Testis (tissue), 3 donors: Measurements from ENCODE around the gene STAT5B. TPM values are rescaled to one million over a fixed set of nuclear protein-coding genes. Genes with fewer than 3 reads are reported as not detected.

Experiments
- DNase-seq: peaks from one replicate; pipeline ENCODE4 v3.0.0-alpha.2; 2019
- H3K27ac ChIP-seq, 2 donors: fragments of 200-600 bp; sonication (generic); one replicate each; pipeline ENCODE4 v1.5.1; 2019
- H3K27me3 ChIP-seq: fragments of 200-600 bp; sonication (generic); one replicate; pipeline ENCODE4 v1.5.1; 2019
- H3K36me3 ChIP-seq: fragments of 200-600 bp; sonication (generic); one replicate; pipeline ENCODE4 v1.5.1; 2017; ENCODE audit warnings: low read depth; ENCODE audit errors: missing control alignments
- H3K4me1 ChIP-seq: fragments of 200-600 bp; sonication (generic); one replicate; pipeline ENCODE4 v1.5.1; 2019
- H3K4me3 ChIP-seq, 2 donors: fragments of 200-600 bp; sonication (generic); one replicate each; pipeline ENCODE4 v1.5.1; 2017 to 2019
- H3K9me3 ChIP-seq: fragments of 200-600 bp; sonication (generic); one replicate; pipeline ENCODE4 v1.5.1; 2017
- CTCF ChIP-seq, 3 experiments: fragments of 450-650 bp in 2 of 3; fragments of 200-600 bp in 1 of 3; sonication (generic) in 1 of 3; IDR thresholded peaks; one replicate each; pipeline ENCODE4 v1.5.1; 2016 to 2019; ENCODE audit warnings: antibody characterized with exemption in 3 of 3, mild to moderate bottlenecking in 2 of 3, moderate library complexity in 1 of 3
- POLR2A ChIP-seq: fragments of 450-650 bp; IDR thresholded peaks from one replicate; pipeline ENCODE4 v1.6.1; 2017; ENCODE audit warnings: antibody characterized with exemption, mild to moderate bottlenecking, moderate library complexity
- WGBS, 2 donors: methylation state at CpG; one replicate each; pipeline ENCODE4 v1.1.5; 2018; 5-methylcytosine and 5-hydroxymethylcytosine counted together
- intact Hi-C: fragments of 100-400 bp; cut with DNase I; formaldehyde crosslinking; loops from one replicate; pipeline ENCODE4 v1.15.1; 2023; ENCODE audit warnings: low total_unique reads
- polyA plus RNA-seq: library from polyadenylated mRNA; stranded (reverse); fragments of 350-450 nt; fragmentation: Illumina TruSeq; extraction: RNeasy Lipid Tissue Mini Kit (QIAGEN cat#74804); gene quantifications from one replicate; pipeline ENCODE4 v1.2.3, GENCODE V29; 2014; ENCODE audit warnings: low read depth, low replicate concordance; ENCODE audit not compliant: insufficient read depth
- total RNA-seq, 2 donors: library from RNA; depleted of rRNA; stranded (reverse); fragments of >200 nt; gene quantifications; one replicate each; pipeline ENCODE4 v1.2.3, GENCODE V29; 2016

STAT5B gene
- total and polyA plus RNA-seq, 3 donors from 2014 or later = 65.9 to 81.5 (median 66.0) TPM

GRCh38 chr17:42271006-42271778, 5.0 kb downstream of the STAT5B start:
- DNase-seq = no peak
- H3K27me3 ChIP-seq = no peaks in the 10 kb centered on the region
- H3K36me3 ChIP-seq = no peaks in the 10 kb centered on the region
- intact Hi-C loops = no loop called here
- H3K9me3 ChIP-seq = no peaks in the 10 kb centered on the region
- peak overlapping the region in 1 of 2 donors; percentile 73 for H3K27ac ChIP-seq
- TF ChIP-seq POLR2A (no peak), CTCF (IDR thresholded peaks at IDR 0.05) (no peak)
- WGBS, 2 donors = 65 to 73% methylated on average over 3 of the region's 3 CpGs
- peaks cover 23% of the 10 kb centered on the region for H3K4me1 ChIP-seq
- H3K4me3 ChIP-seq = no peak overlapping the region

GRCh38 chr17:42270596-42270995, 5.6 kb downstream of the STAT5B start:
- Histone ChIP-seq H3K27me3 (no peaks in the 10 kb centered on the region), H3K36me3 (no peaks in the 10 kb centered on the region), H3K4me3 (no peak overlapping the region), H3K27ac (peak overlapping the region; percentile 9 to 73), H3K9me3 (no peaks in the 10 kb centered on the region), H3K4me1 (peaks cover 23% of the 10 kb centered on the region)
- intact Hi-C loops = no loop called here
- WGBS, 2 donors = 31 to 37% methylated on average over 6 of the region's 6 CpGs
- no peak for TF ChIP-seq POLR2A
- DNase-seq = peak; percentile 64

- H3K27ac ChIP-seq = peak overlapping the region; percentile 9 to 73
- no peak overlapping the region for H3K4me3 ChIP-seq
- no peaks in the 10 kb centered on the region for H3K27me3 ChIP-seq
- peaks cover 21% of the 10 kb centered on the region for H3K4me1 ChIP-seq
- no peak for DNase-seq
- H3K9me3 ChIP-seq = no peaks in the 10 kb centered on the region
- intact Hi-C loops = no loop called here
- TF ChIP-seq CTCF (IDR thresholded peaks at IDR 0.05) = no peak
- TF ChIP-seq POLR2A = no peak
- 52 to 53% methylated on average over 4 of the region's 4 CpGs for WGBS, 2 donors
- H3K36me3 ChIP-seq = no peaks in the 10 kb centered on the region
Observed at GRCh38 chr17:42270170-42270535, 6.0 kb downstream of the STAT5B start.

GRCh38 chr17:42268236-42268635, 8.0 kb downstream of the STAT5B start:
- TF ChIP-seq POLR2A (no peak), CTCF (IDR thresholded peaks at IDR 0.05) (no peak)
- Histone ChIP-seq H3K9me3 (no peaks in the 10 kb centered on the region), H3K4me3 (no peak overlapping the region), H3K27me3 (no peaks in the 10 kb centered on the region), H3K27ac (no peak overlapping the region), H3K36me3 (no peaks in the 10 kb centered on the region), H3K4me1 (peaks cover 14% of the 10 kb centered on the region)
- no peak for DNase-seq
- intact Hi-C loops = no loop called here
- 51 to 66% methylated on average over 5 of the region's 5 CpGs for WGBS, 2 donors

GRCh38 chr17:42266918-42267766, 9.0 kb downstream of the STAT5B start:
- WGBS, 2 donors = 74 to 82% methylated on average over 9 of the region's 9 CpGs
- TF ChIP-seq POLR2A = no peak
- no peak for TF ChIP-seq CTCF (IDR thresholded peaks at IDR 0.05)
- Histone ChIP-seq H3K4me3 (no peak overlapping the region), H3K36me3 (no peaks in the 10 kb centered on the region), H3K27me3 (no peaks in the 10 kb centered on the region), H3K27ac (no peak overlapping the region), H3K4me1 (peaks cover 14% of the 10 kb centered on the region), H3K9me3 (no peaks in the 10 kb centered on the region)
- no peak for DNase-seq
- intact Hi-C loops = no loop called here
